Choroid plexus epithelial cell (primary cell): ENCODE measurements around the gene C2CD4A.

Experiments used
- DNase-seq: peaks from one replicate; pipeline ENCODE4 v3.0.0-alpha.2; 2010; ENCODE audit warnings: low read depth
- H3K4me3 ChIP-seq: 2 replicates; pipeline ENCODE4 v1.5.1; 2011; ENCODE audit warnings: low read depth, mild to moderate bottlenecking, control low read depth, low read length, moderate library complexity
- CTCF ChIP-seq: conservative IDR thresholded peaks from 2 replicates; pipeline ENCODE4 v1.5.1; 2011; ENCODE audit warnings: low read depth, mild to moderate bottlenecking, control low read depth, inconsistent platforms, low read length, moderate library complexity

Gene C2CD4A

GRCh38 chr15:62103431-62103830 lies 36.7 kb downstream of the C2CD4A start:
- no peak for DNase-seq
- H3K4me3 ChIP-seq, result no peak overlapping the region
- no peak for TF ChIP-seq CTCF

GRCh38 chr15:62104401-62104800 lies 37.6 kb downstream of the C2CD4A start:
- DNase-seq, result no peak
- H3K4me3 ChIP-seq, result no peak overlapping the region
- TF ChIP-seq CTCF, result no peak

GRCh38 chr15:62104846-62105245 lies 38.1 kb downstream of the C2CD4A start:
- no peak for TF ChIP-seq CTCF
- no peak overlapping the region for H3K4me3 ChIP-seq
- no peak for DNase-seq

GRCh38 chr15:62105266-62105665 lies 38.5 kb downstream of the C2CD4A start:
- H3K4me3 ChIP-seq, result no peak overlapping the region
- DNase-seq, result no peak
- TF ChIP-seq CTCF, result no peak

GRCh38 chr15:62106096-62106495 lies 39.3 kb downstream of the C2CD4A start:
- no peak overlapping the region for H3K4me3 ChIP-seq
- DNase-seq, result no peak
- TF ChIP-seq CTCF, result no peak

- TF ChIP-seq CTCF, result no peak
- no peak overlapping the region for H3K4me3 ChIP-seq
- DNase-seq, result peak; percentile 32
These were observed 40.9 kb downstream of the C2CD4A start for GRCh38 chr15:62107571-62108121.

GRCh38 chr15:62108411-62108810 lies 41.6 kb downstream of the C2CD4A start:
- no peak for TF ChIP-seq CTCF
- no peak for DNase-seq
- no peak overlapping the region for H3K4me3 ChIP-seq
